HUES48 (cell line): ENCODE data around the gene PWP2.
"Not testable (repeated sequence)": the region's sequence is repeated elsewhere in the genome, so short reads cannot be mapped to it uniquely, and the experiment has no call there.

Experiments
- H3K27ac ChIP-seq: one replicate; pipeline ENCODE4 v1.7.0; 2013; ENCODE audit warnings: low read depth, low read length, inconsistent platforms
- H3K27me3 ChIP-seq: 2 replicates; pipeline ENCODE4 v1.6.1; 2013; ENCODE audit warnings: mild to moderate bottlenecking, low read length; ENCODE audit not compliant: control insufficient read depth, insufficient read depth
- H3K36me3 ChIP-seq: 2 replicates; pipeline ENCODE4 v1.6.1; 2013; ENCODE audit warnings: low read length; ENCODE audit not compliant: control insufficient read depth, insufficient read depth
- H3K4me1 ChIP-seq: 2 replicates; pipeline ENCODE4 v1.6.1; 2013; ENCODE audit warnings: mild to moderate bottlenecking, low read length; ENCODE audit not compliant: control insufficient read depth, insufficient read depth
- H3K4me3 ChIP-seq: 2 replicates; pipeline ENCODE4 v1.5.1; 2013; ENCODE audit warnings: mild to moderate bottlenecking, low read depth, low read length
- H3K9ac ChIP-seq: 2 replicates; pipeline ENCODE4 v1.6.1; 2013; ENCODE audit warnings: mild to moderate bottlenecking, low read depth, low read length, moderate library complexity
- H3K9me3 ChIP-seq: 2 replicates; pipeline ENCODE4 v1.6.1; 2013; ENCODE audit warnings: low read length; ENCODE audit not compliant: control insufficient read depth, insufficient read depth

PWP2 gene

GRCh38 chr21:44170326-44170725 is 63.1 kb downstream of the PWP2 start:
- H3K27ac ChIP-seq, H3K4me1 ChIP-seq, H3K36me3 ChIP-seq, H3K9ac ChIP-seq, H3K4me3 ChIP-seq, H3K9me3 ChIP-seq, H3K27me3 ChIP-seq: not testable (repeated sequence)

GRCh38 chr21:44170863-44171262 is 63.7 kb downstream of the PWP2 start:
- not testable (repeated sequence) for H3K4me1 ChIP-seq, H3K9me3 ChIP-seq, H3K27ac ChIP-seq, H3K36me3 ChIP-seq, H3K4me3 ChIP-seq, H3K27me3 ChIP-seq, H3K9ac ChIP-seq

GRCh38 chr21:44171962-44172572 is 64.9 kb downstream of the PWP2 start:
- not testable (repeated sequence) for H3K9me3 ChIP-seq, H3K4me1 ChIP-seq, H3K4me3 ChIP-seq, H3K9ac ChIP-seq, H3K27me3 ChIP-seq, H3K27ac ChIP-seq, H3K36me3 ChIP-seq

GRCh38 chr21:44172741-44173140 is 65.5 kb downstream of the PWP2 start:
- H3K27ac ChIP-seq, H3K4me1 ChIP-seq, H3K27me3 ChIP-seq, H3K36me3 ChIP-seq, H3K9me3 ChIP-seq, H3K9ac ChIP-seq, H3K4me3 ChIP-seq: not testable (repeated sequence)

- not testable (repeated sequence) for H3K4me1 ChIP-seq, H3K4me3 ChIP-seq, H3K9ac ChIP-seq, H3K9me3 ChIP-seq, H3K27me3 ChIP-seq, H3K27ac ChIP-seq, H3K36me3 ChIP-seq
These were observed 68.0 kb downstream of the PWP2 start for GRCh38 chr21:44175189-44175588.

GRCh38 chr21:44176127-44176526 is 68.9 kb downstream of the PWP2 start:
- not testable (repeated sequence) for H3K9me3 ChIP-seq, H3K4me1 ChIP-seq, H3K9ac ChIP-seq, H3K27me3 ChIP-seq, H3K4me3 ChIP-seq, H3K36me3 ChIP-seq, H3K27ac ChIP-seq
